ENCODE results near the gene SEC22A.

The SEC22A gene

DNA sequence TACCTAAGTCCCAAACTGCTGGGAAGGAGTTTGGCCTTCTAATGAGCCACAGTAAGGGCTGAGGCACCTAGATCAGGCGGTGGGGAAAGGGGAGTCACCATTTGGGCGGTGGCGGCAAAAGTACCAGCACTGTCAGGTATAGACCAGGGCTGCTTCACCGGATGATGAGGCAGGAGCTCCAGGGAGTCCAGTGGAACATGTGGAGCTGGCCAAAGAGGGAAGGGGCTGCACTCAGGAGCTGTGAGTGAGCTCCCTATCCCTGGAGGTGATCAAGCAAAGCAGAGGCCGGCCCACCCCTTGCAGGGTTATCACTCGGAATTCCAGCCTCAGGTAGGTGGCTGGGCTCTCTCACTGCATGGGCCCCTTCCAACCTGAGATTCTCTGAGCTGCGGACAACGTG lies 108.4 kb downstream of the SEC22A start:
- DNase-seq, result no peak

DNA sequence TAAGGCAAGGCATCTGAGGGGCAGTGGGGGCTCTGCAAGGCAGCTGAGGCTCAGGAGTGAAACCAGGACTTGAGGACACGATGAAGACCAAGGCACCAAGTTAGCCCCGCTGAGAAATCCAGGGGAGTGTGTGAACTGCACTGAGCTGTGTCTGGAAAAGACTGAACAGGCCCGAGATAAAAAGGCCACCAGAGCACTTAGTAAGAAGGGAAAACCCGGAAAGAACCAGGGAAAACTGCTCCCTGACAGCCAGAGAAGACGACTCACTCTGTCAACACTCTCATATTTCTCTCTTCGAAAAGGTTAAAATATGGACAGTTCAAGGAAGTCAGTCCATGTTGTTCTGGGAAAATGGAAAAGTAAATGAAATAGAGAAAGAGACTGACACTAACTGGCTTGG lies 109.0 kb downstream of the SEC22A start:
- no peak for DNase-seq

GRCh38 chr3:123311201-123311600 lies 109.5 kb downstream of the SEC22A start:
- no peak for DNase-seq

- DNase-seq, result no peak
These were observed 110.9 kb downstream of the SEC22A start for GRCh38 chr3:123312331-123313265.

- DNase-seq, result no peak
These were observed 112.1 kb downstream of the SEC22A start for GRCh38 chr3:123313889-123314288.

DNA sequence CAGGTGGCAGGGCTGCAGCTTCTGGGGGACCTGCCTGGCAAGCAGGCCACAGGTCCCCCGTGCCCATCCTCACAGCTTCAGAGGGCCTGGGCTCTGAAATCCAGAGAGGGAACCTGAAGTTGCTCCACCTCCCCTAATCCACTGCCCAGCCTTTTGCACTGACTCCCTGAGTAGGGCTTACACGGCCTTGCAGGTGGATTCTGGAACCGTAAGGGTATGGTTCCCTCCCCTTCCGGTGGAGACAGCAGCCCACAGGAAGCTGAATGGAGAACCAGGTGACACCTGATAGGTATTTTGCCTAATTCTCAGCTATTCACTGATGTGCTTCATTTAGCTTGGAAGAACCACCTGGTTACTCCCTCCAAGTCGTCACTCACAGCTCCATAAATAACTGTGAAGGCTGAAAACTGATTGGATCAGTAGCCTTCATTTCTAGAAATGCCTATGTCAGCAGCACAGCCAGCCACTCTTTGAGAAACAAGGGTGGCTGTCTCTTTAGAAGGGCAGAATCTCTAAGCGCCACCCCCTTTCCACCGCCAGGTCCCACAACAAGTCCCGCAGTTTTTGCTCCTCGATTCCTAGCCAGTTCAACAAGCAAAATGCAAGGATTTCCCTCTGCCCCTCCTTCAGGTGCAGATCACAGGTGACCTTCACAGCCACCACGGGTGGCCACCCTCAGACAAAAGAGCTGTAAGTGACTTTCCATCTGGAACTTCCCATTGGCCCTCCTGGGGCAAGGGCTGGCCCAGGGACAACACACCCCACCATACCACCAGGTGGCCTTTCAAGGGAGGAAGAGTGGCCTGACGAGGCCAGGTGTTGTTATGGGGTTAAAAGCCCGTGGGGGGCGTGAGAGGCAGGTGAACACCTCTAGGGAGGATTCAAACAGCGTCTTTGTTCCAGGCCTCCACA lies 112.9 kb downstream of the SEC22A start:
- no peak for DNase-seq

- no peak for DNase-seq
These were observed 113.5 kb downstream of the SEC22A start for GRCh38 chr3:123315271-123315595.

GRCh38 chr3:123317716-123318115 lies 116.0 kb downstream of the SEC22A start:
- no peak for DNase-seq

DNA sequence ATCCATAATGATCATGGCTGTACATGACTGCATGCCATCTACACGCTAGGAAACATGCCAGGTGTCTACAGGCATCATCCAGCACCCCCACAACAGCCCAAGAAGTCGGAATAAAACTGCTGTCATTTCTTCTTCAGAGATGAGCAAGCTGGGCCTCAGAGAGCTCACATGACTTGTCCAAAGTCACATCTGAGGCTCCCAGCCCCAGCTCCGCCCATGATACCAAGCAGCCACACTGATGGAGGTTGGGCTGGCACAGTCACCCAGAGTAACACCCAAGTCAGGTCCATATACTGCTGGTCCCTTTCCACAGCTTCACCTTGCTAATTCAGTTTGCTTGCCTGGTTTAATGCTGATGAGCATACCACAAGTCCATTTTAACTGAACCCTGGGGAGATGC lies 116.6 kb downstream of the SEC22A start:
- no peak for DNase-seq

DNA sequence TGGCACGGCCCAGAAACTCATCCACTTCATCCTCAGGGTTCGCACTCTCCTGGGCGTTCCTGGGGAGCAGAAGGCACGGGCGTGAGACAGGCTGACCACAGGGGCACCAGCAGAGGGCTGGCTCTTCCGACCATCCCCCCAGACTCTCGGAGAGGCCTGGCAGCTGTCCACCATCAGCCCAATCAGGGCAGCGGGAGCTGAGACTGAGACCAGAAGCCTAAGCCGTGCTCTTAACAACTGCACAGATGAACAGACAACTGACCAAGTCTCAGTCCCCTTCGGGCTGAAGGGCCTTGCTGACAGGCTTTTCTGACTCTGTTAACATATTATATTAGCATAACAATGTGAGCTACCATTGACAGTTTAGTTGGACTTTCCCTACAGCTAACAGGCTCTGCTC lies 118.0 kb downstream of the SEC22A start:
- no peak for DNase-seq

DNA sequence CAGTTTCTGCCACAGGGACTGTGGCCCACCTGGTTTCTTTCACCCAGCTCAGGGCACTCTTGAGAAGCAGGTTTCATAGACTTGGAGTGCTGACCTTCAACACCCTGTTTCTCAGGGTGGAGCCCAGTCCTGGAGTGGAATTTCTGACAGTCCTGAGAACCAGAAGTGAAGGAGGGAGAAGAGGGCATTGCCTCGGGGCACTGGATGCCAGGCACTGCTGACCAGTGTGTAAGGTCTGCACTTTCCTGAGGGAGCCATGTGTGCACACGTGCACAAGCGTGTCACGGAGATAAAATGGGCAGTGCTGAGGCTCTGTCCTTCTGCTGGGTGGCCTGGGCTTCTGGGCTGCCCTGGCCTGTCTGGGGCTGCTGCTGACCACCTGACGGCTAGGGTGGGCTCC lies 118.5 kb downstream of the SEC22A start:
- no peak for DNase-seq

DNA sequence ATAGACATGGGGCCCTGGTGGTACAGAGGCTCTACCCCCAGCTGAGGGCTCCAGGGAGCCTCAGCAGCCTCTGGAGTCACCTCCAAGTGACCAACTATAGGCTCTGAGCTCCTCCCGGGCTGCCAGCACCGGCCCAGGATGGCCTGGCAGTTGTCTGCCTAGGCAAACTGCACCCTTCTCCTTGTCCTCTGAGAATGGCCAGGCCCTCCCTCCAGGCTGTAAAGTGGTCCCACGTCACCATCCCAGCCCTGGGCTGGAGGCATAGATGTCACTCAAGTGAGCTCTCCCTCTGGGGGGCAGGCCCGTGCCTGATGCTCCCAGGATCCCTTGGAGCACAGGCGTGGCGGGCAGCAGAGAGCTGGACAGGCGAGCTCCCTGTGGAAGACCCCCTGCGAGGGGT lies 120.1 kb downstream of the SEC22A start:
- no peak for DNase-seq

- no peak for DNase-seq
These were observed 121.1 kb downstream of the SEC22A start for GRCh38 chr3:123322866-123323265.
